Caco-2 (cell line): ENCODE results near the gene SLC16A10. TPM values are rescaled to one million over a fixed set of nuclear protein-coding genes. Genes with fewer than 3 reads are reported as not detected.

ENCODE experiments used
- BruUV-seq: library from RNA; stranded (reverse); fragments of 400-500 nt; replicated peaks from 2 replicates; lab custom pipeline; 2021; lab: Mats Ljungman, UMichigan
- CTCF ChIA-PET: fragments of 300-600 bp; sonication (Branson Sonifier 250); formaldehyde crosslinking; loops from one replicate; lab custom pipeline; 2022; ENCODE audit warnings: antibody characterized with exemption; lab: Charles Lee
- POLR2A ChIA-PET: fragments of 300-600 bp; sonication (Branson Sonifier 250); formaldehyde crosslinking; loops from one replicate; lab custom pipeline; 2022; ENCODE audit warnings: antibody characterized with exemption; lab: Charles Lee
- DNase-seq, 2 experiments: peaks; one replicate each; pipeline versions ENCODE4 v3.0.0 to v3.0.0-alpha.2; 2020 to 2022
- H3K27me3 ChIP-seq: replicated peaks from 2 replicates; pipeline ENCODE4 v1.6.0; 2011; ENCODE audit warnings: low read length; ENCODE audit not compliant: control insufficient read depth, insufficient read depth
- H3K36me3 ChIP-seq: 2 replicates; pipeline ENCODE4 v1.5.1; 2011; ENCODE audit warnings: low read length; ENCODE audit not compliant: control insufficient read depth, insufficient read depth
- H3K4me1 ChIP-seq: fragments of 250-450 bp; sonication (Bioruptor Pico); 2 replicates; pipeline ENCODE4 v1.5.1; 2020; ENCODE audit warnings: mild to moderate bottlenecking
- H3K4me3 ChIP-seq: 2 replicates; pipeline ENCODE4 v1.5.1; 2011; ENCODE audit warnings: low read depth, mild to moderate bottlenecking, control low read depth, low read length
- H3K9me3 ChIP-seq: fragments of 250-450 bp; sonication (Bioruptor Pico); 2 replicates; pipeline ENCODE4 v1.5.1; 2020; ENCODE audit warnings: mild to moderate bottlenecking, moderate library complexity
- H3K27ac Mint-ChIP-seq: one replicate; pipeline ENCODE4 v1.8.0; 2022; ENCODE audit warnings: mixed read lengths; ENCODE audit not compliant: unreplicated experiment
- H3K27me3 Mint-ChIP-seq: one replicate; pipeline ENCODE4 v1.8.0; 2022; ENCODE audit warnings: mixed read lengths; ENCODE audit not compliant: insufficient read depth, unreplicated experiment
- H3K36me3 Mint-ChIP-seq: one replicate; pipeline ENCODE4 v1.8.0; 2022; ENCODE audit warnings: mild to moderate bottlenecking, mixed read lengths; ENCODE audit not compliant: insufficient read depth, unreplicated experiment
- H3K4me1 Mint-ChIP-seq: one replicate; pipeline ENCODE4 v1.8.0; 2022; ENCODE audit warnings: low read depth, mixed read lengths; ENCODE audit not compliant: unreplicated experiment
- H3K4me3 Mint-ChIP-seq: one replicate; pipeline ENCODE4 v1.8.0; 2022; ENCODE audit warnings: mild to moderate bottlenecking, moderate library complexity, mixed read lengths; ENCODE audit not compliant: unreplicated experiment
- H3K9me3 Mint-ChIP-seq: one replicate; pipeline ENCODE4 v1.8.0; 2022; ENCODE audit warnings: mixed read lengths; ENCODE audit not compliant: unreplicated experiment
- CTCF ChIP-seq, 2 experiments: fragments of 200-600 bp in 1 of 2; IDR thresholded peaks; 1 replicate in 1 of 2; 2 replicates in 1 of 2; pipeline versions ENCODE4 v1.5.1 to v1.8.0; 2011 to 2022; ENCODE audit warnings: antibody characterized with exemption in 1 of 2, control low read depth in 1 of 2, inconsistent platforms in 1 of 2, low read depth in 1 of 2, low read length in 1 of 2, mild to moderate bottlenecking in 1 of 2, moderate library complexity in 1 of 2; ENCODE audit not compliant: insufficient read depth in 1 of 2, severe bottlenecking in 1 of 2, unreplicated experiment in 1 of 2
- intact Hi-C: fragments of 100-400 bp; cut with micrococcal nuclease; formaldehyde crosslinking; loops from one replicate; pipeline ENCODE4 v1.10.0; 2022; ENCODE audit not compliant: unreplicated experiment
- total RNA-seq: library from RNA; stranded (reverse); gene quantifications from 2 replicates; pipeline ENCODE4 v1.2.3, GENCODE V29; 2022

SLC16A10 gene
- total RNA-seq, 1 experiment from 2014 or later: 14.2 TPM

GRCh38 chr6:111276335-111276734 is 189.0 kb downstream of the SLC16A10 start:
- TF ChIP-seq CTCF (IDR thresholded peaks at IDR 0.05; ENCODE audit: insufficient read depth in 1 of 2, low read depth in 1 of 2, low read length in 1 of 2, severe bottlenecking in 1 of 2, unreplicated experiment in 1 of 2): no peak
- BruUV-seq: TSS peak; percentile 91
- peaks cover 88% of the 10 kb centered on the region for H3K36me3 Mint-ChIP-seq
- no peak overlapping the region for H3K4me3 ChIP-seq
- DNase-seq: peak in 1 of 2 experiments; percentile 69
- intact Hi-C loops: loop anchor here (1.0 kb wide), 1 partner anchor 17 kb away; a partner anchor contains a TSS
- H3K27me3 Mint-ChIP-seq: no peaks in the 10 kb centered on the region
- H3K27me3 ChIP-seq: no peaks in the 10 kb centered on the region
- peak overlapping the region; percentile 92 for H3K27ac Mint-ChIP-seq
- peaks cover 4% of the 10 kb centered on the region for H3K36me3 ChIP-seq
- H3K4me1 ChIP-seq: peaks cover 43% of the 10 kb centered on the region
- peak overlapping the region; percentile 70 for H3K4me3 Mint-ChIP-seq
- H3K4me1 Mint-ChIP-seq: peaks cover 47% of the 10 kb centered on the region
- POLR2A ChIA-PET: no interaction called here
- CTCF ChIA-PET: interaction anchor here (2.3 kb wide), 1 partner anchor 17 kb away, joined by 15 read pairs; a partner anchor contains a TSS
- 0 out of 2 replicates have a peak, but pooled peaks cover 5% of the 10 kb centered on the region for H3K9me3 ChIP-seq
- H3K9me3 Mint-ChIP-seq: peaks cover 12% of the 10 kb centered on the region

- no peaks in the 10 kb centered on the region for H3K27me3 Mint-ChIP-seq
- Histone ChIP-seq H3K4me1 (peaks cover 43% of the 10 kb centered on the region), H3K4me3 (no peak overlapping the region), H3K36me3 (peaks cover 4% of the 10 kb centered on the region), H3K27me3 (no peaks in the 10 kb centered on the region), H3K9me3 (0 out of 2 replicates have a peak, but pooled peaks cover 5% of the 10 kb centered on the region)
- H3K27ac Mint-ChIP-seq: peak overlapping the region; percentile 92
- ChIA-PET POLR2A (interaction anchor here (0.9 to 1.4 kb wide), 2 partner anchors 18 to 29 kb away, joined by 4 to 12 read pairs; a partner anchor contains a TSS), CTCF (interaction anchor here (2.3 kb wide), 1 partner anchor 18 kb away, joined by 15 read pairs; a partner anchor contains a TSS)
- no TSS peak for BruUV-seq
- H3K9me3 Mint-ChIP-seq: peaks cover 12% of the 10 kb centered on the region
- intact Hi-C loops: loop anchor here (1.0 kb wide), 1 partner anchor 17 kb away; a partner anchor contains a TSS
- TF ChIP-seq CTCF (IDR thresholded peaks at IDR 0.05; ENCODE audit: insufficient read depth in 1 of 2, low read depth in 1 of 2, low read length in 1 of 2, severe bottlenecking in 1 of 2, unreplicated experiment in 1 of 2): no peak
- H3K36me3 Mint-ChIP-seq: peaks cover 92% of the 10 kb centered on the region
- peak; percentile 83 to 87 for DNase-seq
- peak overlapping the region; percentile 70 for H3K4me3 Mint-ChIP-seq
- H3K4me1 Mint-ChIP-seq: peaks cover 47% of the 10 kb centered on the region
These were observed 189.4 kb downstream of the SLC16A10 start for GRCh38 chr6:111276736-111277135.

- peak overlapping the region; percentile 71 for H3K27ac Mint-ChIP-seq
- TF ChIP-seq CTCF (IDR thresholded peaks at IDR 0.05; ENCODE audit: insufficient read depth in 1 of 2, low read depth in 1 of 2, low read length in 1 of 2, severe bottlenecking in 1 of 2, unreplicated experiment in 1 of 2): no peak
- peaks cover 47% of the 10 kb centered on the region for H3K4me1 Mint-ChIP-seq
- Histone ChIP-seq H3K27me3 (no peaks in the 10 kb centered on the region), H3K9me3 (0 out of 2 replicates have a peak, but pooled peaks cover 5% of the 10 kb centered on the region), H3K4me3 (no peak overlapping the region), H3K4me1 (peaks cover 43% of the 10 kb centered on the region), H3K36me3 (peaks cover 4% of the 10 kb centered on the region)
- DNase-seq: peak in 1 of 2 experiments; percentile 30
- no TSS peak for BruUV-seq
- peaks cover 95% of the 10 kb centered on the region for H3K36me3 Mint-ChIP-seq
- POLR2A ChIA-PET: interaction anchor here (0.9 to 1.4 kb wide), 2 partner anchors 19 to 28 kb away, joined by 4 to 12 read pairs; a partner anchor contains a TSS
- intact Hi-C loops: no loop called here
- peaks cover 12% of the 10 kb centered on the region for H3K9me3 Mint-ChIP-seq
- H3K27me3 Mint-ChIP-seq: no peaks in the 10 kb centered on the region
- H3K4me3 Mint-ChIP-seq: peak overlapping the region; percentile 70
- CTCF ChIA-PET: interaction anchor here (2.3 kb wide), 1 partner anchor 19 kb away, joined by 15 read pairs; a partner anchor contains a TSS
These were observed 190.5 kb downstream of the SLC16A10 start for GRCh38 chr6:111277819-111278218.
